K562 (cell line): Measurements from ENCODE around the gene PPP4R1.

Experiments
- BCOR ChIP-seq: fragments of 450-650 bp; IDR thresholded peaks from 2 replicates; pipeline ENCODE4 v1.6.1; 2016
- HMG20A ChIP-seq: fragments of 450-650 bp; formaldehyde crosslinking; conservative IDR thresholded peaks from 2 replicates; pipeline ENCODE4 v1.4.0; 2020; ENCODE audit warnings: mild to moderate bottlenecking, mixed read lengths
- HNRNPUL1 ChIP-seq: fragments of 200-400 bp; formaldehyde crosslinking; IDR thresholded peaks from 2 replicates; pipeline ENCODE4 v1.6.1; 2017; ENCODE audit warnings: low read length
- IRF2 ChIP-seq: sonication (generic); formaldehyde crosslinking; IDR thresholded peaks from 2 replicates; pipeline ENCODE4 v1.8.1; 2022; ENCODE audit warnings: mild to moderate bottlenecking, missing genetic modification reagents
- LEF1 ChIP-seq: fragments of 450-650 bp; IDR thresholded peaks from 2 replicates; pipeline ENCODE4 v1.6.1; 2016; ENCODE audit warnings: mild to moderate bottlenecking
- MAFG ChIP-seq: fragments of 450-650 bp; conservative IDR thresholded peaks from 2 replicates; pipeline ENCODE4 v1.6.1; 2016; ENCODE audit warnings: missing genetic modification characterization, missing compliant biosample characterization
- NUFIP1 ChIP-seq: fragments of 450-650 bp; IDR thresholded peaks from 2 replicates; pipeline ENCODE4 v1.6.1; 2018; ENCODE audit not compliant: partially characterized antibody
- PBX2 ChIP-seq, 2 experiments: IDR thresholded peaks in 1 of 2; conservative IDR thresholded peaks in 1 of 2; 2 replicates each; pipeline ENCODE4 v1.6.1; 2016; ENCODE audit warnings: low read depth in 2 of 2, mild to moderate bottlenecking in 1 of 2, missing compliant biosample characterization in 1 of 2, missing genetic modification characterization in 1 of 2, moderate library complexity in 1 of 2
- POLR2A ChIP-seq: fragments of 450-650 bp; conservative IDR thresholded peaks from 2 replicates; pipeline ENCODE4 v1.6.1; 2016
- RAD21 ChIP-seq, 2 experiments: fragments of 250-450 bp in 1 of 2; fragments of 450-650 bp in 1 of 2; sonication (Bioruptor Pico) in 1 of 2; formaldehyde crosslinking in 1 of 2; IDR thresholded peaks in 1 of 2; conservative IDR thresholded peaks in 1 of 2; 2 replicates each; pipeline versions ENCODE4 v1.4.0 to v1.8.0; 2020 to 2022; ENCODE audit warnings: mild to moderate bottlenecking in 2 of 2, moderate library complexity in 1 of 2
- TCF7L2 ChIP-seq: fragments of 150-350 bp; IDR thresholded peaks from 2 replicates; pipeline ENCODE4 v1.6.1; 2016; ENCODE audit warnings: low read depth, mild to moderate bottlenecking, low read length, moderate library complexity
- USF1 ChIP-seq: sonication (generic); formaldehyde crosslinking; IDR thresholded peaks from 2 replicates; pipeline ENCODE4 v1.9.0; 2022; ENCODE audit warnings: mild to moderate bottlenecking, missing genetic modification reagents
- YY1 ChIP-seq, 3 experiments: IDR thresholded peaks; 2 replicates each; pipeline ENCODE4 v1.6.1; 2011; ENCODE audit warnings: low read length in 2 of 3, mild to moderate bottlenecking in 2 of 3, moderate library complexity in 2 of 3, borderline replicate concordance in 1 of 3, control low read depth in 1 of 3, low read depth in 1 of 3; ENCODE audit not compliant: insufficient read depth in 3 of 3, insufficient replicate concordance in 2 of 3, control insufficient read depth in 1 of 3, insufficient read length in 1 of 3; ENCODE audit errors: extremely low read depth in 1 of 3
- TF ChIP-seq, protein P1 (sequence below): IDR thresholded peaks from 2 replicates; pipeline ENCODE4 v1.6.1; 2016; ENCODE audit warnings: missing genetic modification characterization, missing compliant biosample characterization

GRCh38 chr18:9508446-9509025, 105.8 kb downstream of the PPP4R1 start:
- no peak for TF ChIP-seq IRF2 (CRISPR knock-in tag)
- no peak for TF ChIP-seq LEF1
- no peak for TF ChIP-seq POLR2A
- TF ChIP-seq YY1 (IDR thresholded peaks at IDR 0.05; ENCODE audit: borderline replicate concordance in 1 of 3, control insufficient read depth in 1 of 3, extremely low read depth in 1 of 3, insufficient read depth in 3 of 3, insufficient read length in 1 of 3, insufficient replicate concordance in 2 of 3, low read depth in 1 of 3, low read length in 2 of 3): no peak
- no peak for TF ChIP-seq NUFIP1
- TF ChIP-seq RAD21 (CRISPR knock-in tag; conservative IDR thresholded peaks at IDR 0.05 in 1 of 2, IDR thresholded peaks at IDR 0.05 in 1 of 2): no peak
- TF ChIP-seq BCOR: no peak
- TF ChIP-seq TCF7L2: no peak
- TF ChIP-seq, protein P1, sequence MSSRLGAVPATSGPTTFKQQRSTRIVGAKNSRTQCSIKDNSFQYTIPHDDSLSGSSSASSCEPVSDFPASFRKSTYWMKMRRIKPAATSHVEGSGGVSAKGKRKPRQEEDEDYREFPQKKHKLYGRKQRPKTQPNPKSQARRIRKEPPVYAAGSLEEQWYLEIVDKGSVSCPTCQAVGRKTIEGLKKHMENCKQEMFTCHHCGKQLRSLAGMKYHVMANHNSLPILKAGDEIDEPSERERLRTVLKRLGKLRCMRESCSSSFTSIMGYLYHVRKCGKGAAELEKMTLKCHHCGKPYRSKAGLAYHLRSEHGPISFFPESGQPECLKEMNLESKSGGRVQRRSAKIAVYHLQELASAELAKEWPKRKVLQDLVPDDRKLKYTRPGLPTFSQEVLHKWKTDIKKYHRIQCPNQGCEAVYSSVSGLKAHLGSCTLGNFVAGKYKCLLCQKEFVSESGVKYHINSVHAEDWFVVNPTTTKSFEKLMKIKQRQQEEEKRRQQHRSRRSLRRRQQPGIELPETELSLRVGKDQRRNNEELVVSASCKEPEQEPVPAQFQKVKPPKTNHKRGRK (tag): no peak
- TF ChIP-seq HMG20A (CRISPR knock-in tag): no peak
- no peak for TF ChIP-seq USF1
- TF ChIP-seq HNRNPUL1: no peak
- peak; percentile 68 for TF ChIP-seq MAFG
- no peak for TF ChIP-seq PBX2 (CRISPR knock-in tag; IDR thresholded peaks at IDR 0.05; ENCODE audit: low read depth)
- TF ChIP-seq PBX2 (tag; conservative IDR thresholded peaks at IDR 0.05; ENCODE audit: low read depth): no peak
